IMR-90 (cell line): ENCODE results near the gene TULP3.

ENCODE experiments used
- CEBPB ChIP-seq: IDR thresholded peaks from 2 replicates; pipeline ENCODE4 v1.6.1; 2012; ENCODE audit warnings: low read depth, low read length, improper control_type of control experiment
- CHD1 ChIP-seq: IDR thresholded peaks from 2 replicates; pipeline ENCODE4 v1.6.1; 2012; ENCODE audit warnings: low read depth, low read length, improper control_type of control experiment
- MXI1 ChIP-seq: IDR thresholded peaks from 2 replicates; pipeline ENCODE4 v1.6.1; 2012; ENCODE audit warnings: low read depth, mild to moderate bottlenecking, low read length, moderate library complexity, borderline replicate concordance
- NFE2L2 ChIP-seq: fragments of 150-350 bp; IDR thresholded peaks from 2 replicates; pipeline ENCODE4 v1.6.1; 2016; ENCODE audit warnings: low read depth, mild to moderate bottlenecking, low read length
- POLR2A ChIP-seq: IDR thresholded peaks from 2 replicates; pipeline ENCODE4 v1.6.1; 2012; ENCODE audit warnings: mild to moderate bottlenecking, low read depth, low read length
- RAD21 ChIP-seq: IDR thresholded peaks from 2 replicates; pipeline ENCODE4 v1.6.1; 2012; ENCODE audit warnings: low read length, improper control_type of control experiment
- RCOR1 ChIP-seq: IDR thresholded peaks from 2 replicates; pipeline ENCODE4 v1.6.1; 2012; ENCODE audit warnings: mild to moderate bottlenecking, low read length, improper control_type of control experiment; ENCODE audit not compliant: insufficient replicate concordance
- SMC3 ChIP-seq: fragments of 150-350 bp; IDR thresholded peaks from 2 replicates; pipeline ENCODE4 v1.6.1; 2016; ENCODE audit warnings: low read depth, mild to moderate bottlenecking, antibody characterized with exemption, low read length, moderate library complexity
- TF ChIP-seq, protein P1 (sequence below): conservative IDR thresholded peaks from 2 replicates; pipeline ENCODE4 v1.5.1; 2012; ENCODE audit warnings: mild to moderate bottlenecking, low read depth, low read length, improper control_type of control experiment

DNA sequence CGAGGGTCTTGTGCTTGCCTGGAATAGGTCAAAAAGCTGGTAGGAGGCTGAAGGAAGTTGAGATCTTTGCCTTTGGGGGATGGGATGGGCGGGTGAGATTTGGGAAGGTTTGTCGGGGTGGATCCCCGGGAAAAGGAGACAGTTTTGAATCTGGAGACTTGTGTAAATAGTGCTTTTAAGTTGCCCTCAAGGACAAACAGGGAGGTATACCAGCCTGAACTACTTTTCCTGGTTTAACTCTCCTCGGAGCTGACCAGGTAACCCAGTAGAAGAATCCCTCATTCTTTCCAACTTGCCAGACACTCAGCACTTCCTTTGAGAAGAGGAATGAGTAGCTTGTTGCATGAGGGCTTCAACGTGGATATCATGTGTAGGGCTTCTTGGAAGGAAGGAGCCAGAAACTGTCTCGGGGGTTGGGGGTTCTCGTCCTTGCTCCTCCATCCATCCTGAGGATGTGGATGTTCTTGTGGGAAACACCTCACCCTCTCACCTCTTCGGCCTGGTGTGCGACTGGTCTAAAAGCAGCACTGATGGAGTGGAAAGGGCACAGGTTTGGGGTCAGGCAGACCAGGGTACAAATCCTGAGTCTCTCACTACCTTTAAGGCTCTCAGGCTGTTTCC, 70.4 kb downstream of the TULP3 start:
- TF ChIP-seq, protein P1, sequence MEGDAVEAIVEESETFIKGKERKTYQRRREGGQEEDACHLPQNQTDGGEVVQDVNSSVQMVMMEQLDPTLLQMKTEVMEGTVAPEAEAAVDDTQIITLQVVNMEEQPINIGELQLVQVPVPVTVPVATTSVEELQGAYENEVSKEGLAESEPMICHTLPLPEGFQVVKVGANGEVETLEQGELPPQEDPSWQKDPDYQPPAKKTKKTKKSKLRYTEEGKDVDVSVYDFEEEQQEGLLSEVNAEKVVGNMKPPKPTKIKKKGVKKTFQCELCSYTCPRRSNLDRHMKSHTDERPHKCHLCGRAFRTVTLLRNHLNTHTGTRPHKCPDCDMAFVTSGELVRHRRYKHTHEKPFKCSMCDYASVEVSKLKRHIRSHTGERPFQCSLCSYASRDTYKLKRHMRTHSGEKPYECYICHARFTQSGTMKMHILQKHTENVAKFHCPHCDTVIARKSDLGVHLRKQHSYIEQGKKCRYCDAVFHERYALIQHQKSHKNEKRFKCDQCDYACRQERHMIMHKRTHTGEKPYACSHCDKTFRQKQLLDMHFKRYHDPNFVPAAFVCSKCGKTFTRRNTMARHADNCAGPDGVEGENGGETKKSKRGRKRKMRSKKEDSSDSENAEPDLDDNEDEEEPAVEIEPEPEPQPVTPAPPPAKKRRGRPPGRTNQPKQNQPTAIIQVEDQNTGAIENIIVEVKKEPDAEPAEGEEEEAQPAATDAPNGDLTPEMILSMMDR, result no peak
- no peak for TF ChIP-seq POLR2A
- TF ChIP-seq SMC3, result no peak
- TF ChIP-seq RAD21, result no peak
- no peak for TF ChIP-seq MXI1
- TF ChIP-seq CEBPB, result no peak
- no peak for TF ChIP-seq RCOR1
- no peak for TF ChIP-seq NFE2L2
- TF ChIP-seq CHD1, result no peak
